SK-N-MC (cell line): ENCODE data around the gene BRCA2.

Experiments used
- EZH2 ChIP-seq: fragments of 200-600 bp; sonication (generic); IDR thresholded peaks from one replicate; pipeline ENCODE4 v1.6.1; 2017; ENCODE audit warnings: antibody characterized with exemption
- FOXP2 ChIP-seq: optimal IDR thresholded peaks from 2 replicates; pipeline ENCODE3; 2011; ENCODE audit warnings: mild to moderate bottlenecking, moderate library complexity; ENCODE audit not compliant: insufficient read depth; ENCODE audit errors: extremely low read length, control extremely low read depth

DNA sequence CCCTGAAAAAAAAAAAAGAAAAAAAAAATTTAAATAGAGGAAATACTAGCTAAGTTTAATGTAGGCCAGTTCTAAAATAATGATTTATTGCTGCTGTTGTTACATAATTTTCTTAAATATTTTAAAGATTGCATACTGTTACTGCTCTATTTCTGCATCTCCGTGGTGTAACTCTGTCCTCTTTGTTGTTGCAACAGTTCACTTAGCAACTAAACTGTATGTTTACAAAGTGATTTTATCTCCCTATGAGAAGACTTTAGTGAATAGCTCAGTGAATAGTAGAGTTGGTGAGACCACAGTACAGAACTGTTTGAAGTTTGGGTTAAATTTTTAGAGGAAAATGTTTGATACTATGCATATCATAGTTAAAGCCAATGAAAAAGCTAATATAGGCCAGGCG, 19.4 kb downstream of the BRCA2 start:
- TF ChIP-seq EZH2: no peak
- no peak for TF ChIP-seq FOXP2
